Naive thymus-derived CD4-positive, alpha-beta T cell (primary cell): ENCODE results near the gene USP35. TPM values are rescaled to one million over a fixed set of nuclear protein-coding genes. Genes with fewer than 3 reads are reported as not detected.

Experiments used
- ATAC-seq: fragments of 150-1000 bp; cut with Tn5 transposase; 2 replicates; pipeline ENCODE4 v1.10.0; 2021; ENCODE audit warnings: mild to moderate bottlenecking, moderate library complexity
- CTCF ChIA-PET: fragments of 350-600 bp; sonication (Branson Sonifier 250); formaldehyde crosslinking; loops from one replicate; lab custom pipeline; 2021; ENCODE audit warnings: antibody characterized with exemption; lab: Charles Lee
- POLR2A ChIA-PET: fragments of 350-600 bp; sonication (Branson Sonifier 250); formaldehyde crosslinking; loops from one replicate; lab custom pipeline; 2021; ENCODE audit warnings: antibody characterized with exemption, inconsistent platforms; lab: Charles Lee
- DNase-seq, 9 donors: peaks; one replicate each; pipeline versions ENCODE4 v3.0.0 to v3.0.0-alpha.2; 2020 to 2022; ENCODE audit warnings: mixed read lengths in 1 of 9
- H3K27ac ChIP-seq: one replicate; pipeline ENCODE4 v1.7.0; 2013; ENCODE audit warnings: mild to moderate bottlenecking, low read depth, low read length, moderate library complexity
- H3K27me3 ChIP-seq, 2 donors: one replicate each; pipeline ENCODE4 v1.7.0; 2013; ENCODE audit warnings: low read length in 2 of 2, mild to moderate bottlenecking in 2 of 2, moderate library complexity in 2 of 2; ENCODE audit not compliant: control insufficient read depth in 2 of 2, insufficient read depth in 2 of 2
- H3K36me3 ChIP-seq, 3 experiments: 1 replicate in 2 of 3; 2 replicates in 1 of 3; pipeline ENCODE4 v1.7.0; 2013; ENCODE audit warnings: low read length in 3 of 3, mild to moderate bottlenecking in 3 of 3, moderate library complexity in 1 of 3; ENCODE audit not compliant: insufficient read depth in 3 of 3, control insufficient read depth in 2 of 3
- H3K4me1 ChIP-seq, 2 donors: one replicate each; pipeline ENCODE4 v1.7.0; 2013; ENCODE audit warnings: low read length in 2 of 2, mild to moderate bottlenecking in 2 of 2, moderate library complexity in 1 of 2; ENCODE audit not compliant: control insufficient read depth in 2 of 2, insufficient read depth in 2 of 2
- H3K4me3 ChIP-seq: 2 replicates; pipeline ENCODE4 v1.7.0; 2013; ENCODE audit warnings: mild to moderate bottlenecking, low read length
- H3K9me3 ChIP-seq, 3 experiments: 1 replicate in 2 of 3; 2 replicates in 1 of 3; pipeline ENCODE4 v1.7.0; 2013; ENCODE audit warnings: low read length in 3 of 3; ENCODE audit not compliant: control insufficient read depth in 2 of 3
- H3K27ac Mint-ChIP-seq, 9 donors: one replicate each; pipeline ENCODE4 v1.8.0; 2020 to 2022; ENCODE audit warnings: mixed read lengths in 9 of 9, mild to moderate bottlenecking in 8 of 9, moderate library complexity in 5 of 9, inconsistent platforms in 2 of 9
- H3K27me3 Mint-ChIP-seq, 5 donors: one replicate each; pipeline ENCODE4 v1.8.0; 2021 to 2022; ENCODE audit warnings: mixed read lengths in 5 of 5, mild to moderate bottlenecking in 1 of 5
- H3K36me3 Mint-ChIP-seq, 5 donors: one replicate each; pipeline ENCODE4 v1.8.0; 2020 to 2022; ENCODE audit warnings: mixed read lengths in 5 of 5, mild to moderate bottlenecking in 3 of 5, inconsistent platforms in 1 of 5
- H3K4me1 Mint-ChIP-seq, 7 donors: one replicate each; pipeline ENCODE4 v1.8.0; 2020 to 2022; ENCODE audit warnings: mixed read lengths in 7 of 7, mild to moderate bottlenecking in 3 of 7, inconsistent platforms in 1 of 7
- H3K4me3 Mint-ChIP-seq, 10 donors: one replicate each; pipeline ENCODE4 v1.8.0; 2020 to 2022; ENCODE audit warnings: mild to moderate bottlenecking in 10 of 10, mixed read lengths in 10 of 10, moderate library complexity in 6 of 10, inconsistent platforms in 2 of 10
- H3K9me3 Mint-ChIP-seq, 11 donors: one replicate each; pipeline ENCODE4 v1.8.0; 2020 to 2022; ENCODE audit warnings: mixed read lengths in 11 of 11, mild to moderate bottlenecking in 4 of 11, inconsistent platforms in 1 of 11, moderate library complexity in 1 of 11
- intact Hi-C, 2 donors: fragments of 100-400 bp; cut with micrococcal nuclease; formaldehyde crosslinking; loops; one replicate each; pipeline ENCODE4 v1.15.1; 2023
- polyA plus RNA-seq, 2 donors: library from polyadenylated mRNA; unstranded; fragments of 300-500 nt; fragmentation: Illumina TruSeq; gene quantifications; one replicate each; pipeline ENCODE4 v1.2.3, GENCODE V29; 2021
- total RNA-seq, 6 experiments: library from RNA in 5 of 6; stranded (reverse) in 5 of 6; gene quantifications; 1 replicate in 5 of 6; 2 replicates in 1 of 6; pipeline ENCODE4 v1.2.3 and lab custom pipeline; 2021 to 2026

Gene USP35
- total and polyA plus RNA-seq, 7 experiments from 2014 or later = 1.2 to 19.2 (median 13.2) TPM

GRCh38 chr11:78158987-78159652, 29.6 kb upstream of the USP35 start:
- ATAC-seq (no peak), DNase-seq (no peak)
- Mint-ChIP-seq H3K4me1 (peaks cover 0 to 2% (median 0%) of the 10 kb centered on the region in 7 donors), H3K27ac (peak overlapping the region in 1 of 9 donors; percentile 54), H3K36me3 (no peaks in the 10 kb centered on the region), H3K27me3 (no peaks in the 10 kb centered on the region), H3K4me3 (no peak overlapping the region), H3K9me3 (no peaks in the 10 kb centered on the region)
- CTCF ChIA-PET = no interaction called here
- Histone ChIP-seq H3K27ac (no peak overlapping the region), H3K27me3 (no peaks in the 10 kb centered on the region), H3K4me3 (no peak overlapping the region), H3K9me3 (no peaks in the 10 kb centered on the region), H3K4me1 (no peaks in the 10 kb centered on the region), H3K36me3 (no peaks in the 10 kb centered on the region)
- POLR2A ChIA-PET = no interaction called here
- intact Hi-C loops = no loop called here

- Mint-ChIP-seq H3K9me3 (no peaks in the 10 kb centered on the region), H3K27ac (peak overlapping the region in 3 of 9 donors; percentile 27 to 76 (median 28)), H3K4me3 (no peak overlapping the region), H3K27me3 (no peaks in the 10 kb centered on the region), H3K36me3 (no peaks in the 10 kb centered on the region), H3K4me1 (peaks cover 0 to 2% (median 0%) of the 10 kb centered on the region in 7 donors)
- ChIA-PET POLR2A (interaction anchor here (0.5 kb wide), 1 partner anchor 24 kb away, joined by 3 read pairs; no protein-coding TSS in a partner anchor), CTCF (no interaction called here)
- no peaks in the 10 kb centered on the region for H3K9me3 ChIP-seq
- ATAC-seq (no peak), DNase-seq (no peak)
- H3K27me3 ChIP-seq = no peaks in the 10 kb centered on the region
- no peak overlapping the region for H3K4me3 ChIP-seq
- H3K36me3 ChIP-seq = no peaks in the 10 kb centered on the region
- H3K27ac ChIP-seq = no peak overlapping the region
- H3K4me1 ChIP-seq = no peaks in the 10 kb centered on the region
- intact Hi-C loops = no loop called here
Observed at GRCh38 chr11:78160557-78160956, 28.2 kb upstream of the USP35 start.

- intact Hi-C loops = no loop called here
- Mint-ChIP-seq H3K36me3 (no peaks in the 10 kb centered on the region), H3K27ac (no peak overlapping the region), H3K9me3 (no peaks in the 10 kb centered on the region), H3K4me3 (no peak overlapping the region), H3K27me3 (no peaks in the 10 kb centered on the region), H3K4me1 (peaks cover 0 to 2% (median 0%) of the 10 kb centered on the region in 7 donors)
- no peak for DNase-seq
- H3K36me3 ChIP-seq = no peaks in the 10 kb centered on the region
- H3K4me3 ChIP-seq = no peak overlapping the region
- no peaks in the 10 kb centered on the region for H3K27me3 ChIP-seq
- ChIA-PET CTCF (no interaction called here), POLR2A (no interaction called here)
- no peak overlapping the region for H3K27ac ChIP-seq
- no peaks in the 10 kb centered on the region for H3K4me1 ChIP-seq
- no peaks in the 10 kb centered on the region for H3K9me3 ChIP-seq
- ATAC-seq = no peak
Observed at GRCh38 chr11:78161346-78161745, 27.4 kb upstream of the USP35 start.

GRCh38 chr11:78161962-78162371, 26.8 kb upstream of the USP35 start:
- Histone ChIP-seq H3K27ac (no peak overlapping the region), H3K9me3 (no peaks in the 10 kb centered on the region), H3K36me3 (no peaks in the 10 kb centered on the region), H3K27me3 (no peaks in the 10 kb centered on the region), H3K4me1 (no peaks in the 10 kb centered on the region), H3K4me3 (no peak overlapping the region)
- peaks cover 0 to 2% (median 0%) of the 10 kb centered on the region in 7 donors for H3K4me1 Mint-ChIP-seq
- no peaks in the 10 kb centered on the region for H3K27me3 Mint-ChIP-seq
- ATAC-seq = no peak
- CTCF ChIA-PET = no interaction called here
- intact Hi-C loops = no loop called here
- no peak overlapping the region for H3K27ac Mint-ChIP-seq
- no peak overlapping the region for H3K4me3 Mint-ChIP-seq
- H3K36me3 Mint-ChIP-seq = no peaks in the 10 kb centered on the region
- H3K9me3 Mint-ChIP-seq = no peaks in the 10 kb centered on the region
- POLR2A ChIA-PET = no interaction called here
- DNase-seq = no peak

- Mint-ChIP-seq H3K27ac (no peak overlapping the region), H3K36me3 (no peaks in the 10 kb centered on the region), H3K27me3 (no peaks in the 10 kb centered on the region), H3K9me3 (no peaks in the 10 kb centered on the region), H3K4me1 (peaks cover 0 to 3% (median 0%) of the 10 kb centered on the region in 7 donors), H3K4me3 (no peak overlapping the region)
- POLR2A ChIA-PET = no interaction called here
- CTCF ChIA-PET = no interaction called here
- no peak overlapping the region for H3K27ac ChIP-seq
- H3K9me3 ChIP-seq = no peaks in the 10 kb centered on the region
- intact Hi-C loops = no loop called here
- H3K4me1 ChIP-seq = no peaks in the 10 kb centered on the region
- DNase-seq (no peak), ATAC-seq (no peak)
- no peaks in the 10 kb centered on the region for H3K36me3 ChIP-seq
- no peaks in the 10 kb centered on the region for H3K27me3 ChIP-seq
- no peak overlapping the region for H3K4me3 ChIP-seq
Observed at GRCh38 chr11:78163828-78164227, 24.9 kb upstream of the USP35 start.

GRCh38 chr11:78164471-78164870, 24.2 kb upstream of the USP35 start:
- ChIA-PET POLR2A (interaction anchor here (0.6 kb wide), 1 partner anchor 1242 kb away, joined by 3 read pairs; no protein-coding TSS in a partner anchor), CTCF (no interaction called here)
- intact Hi-C loops = no loop called here

More at GRCh38 chr11:78164471-78164870, 24.2 kb upstream of the USP35 start:
- Histone ChIP-seq H3K27ac (no peak overlapping the region), H3K27me3 (no peaks in the 10 kb centered on the region), H3K4me3 (no peak overlapping the region), H3K36me3 (no peaks in the 10 kb centered on the region), H3K9me3 (no peaks in the 10 kb centered on the region), H3K4me1 (no peaks in the 10 kb centered on the region)
- no peak overlapping the region for H3K27ac Mint-ChIP-seq
- H3K27me3 Mint-ChIP-seq = no peaks in the 10 kb centered on the region
- H3K4me3 Mint-ChIP-seq = no peak overlapping the region
- ATAC-seq (no peak), DNase-seq (no peak)
- no peaks in the 10 kb centered on the region for H3K36me3 Mint-ChIP-seq
- peaks cover 0 to 2% (median 0%) of the 10 kb centered on the region in 7 donors for H3K4me1 Mint-ChIP-seq
- H3K9me3 Mint-ChIP-seq = no peaks in the 10 kb centered on the region
